Erythroblast (primary cell): ENCODE results near the gene CHRNA4.
A peak's percentile ranks its signal among the peaks of the same experiment; 100 is the strongest.

Source experiments
- DNase-seq, 2 experiments: peaks; one replicate each; lab custom pipeline; 2025; lab: John Stamatoyannopoulos, UW
- GATA1 ChIP-seq: IDR thresholded peaks from 2 replicates; pipeline ENCODE4 v1.6.1; 2011; ENCODE audit warnings: low read depth, mild to moderate bottlenecking, control low read depth, low read length, moderate library complexity
- POLR2A ChIP-seq: IDR thresholded peaks from 2 replicates; pipeline ENCODE4 v1.6.1; 2011; ENCODE audit warnings: mild to moderate bottlenecking, low read length

Gene CHRNA4

DNA sequence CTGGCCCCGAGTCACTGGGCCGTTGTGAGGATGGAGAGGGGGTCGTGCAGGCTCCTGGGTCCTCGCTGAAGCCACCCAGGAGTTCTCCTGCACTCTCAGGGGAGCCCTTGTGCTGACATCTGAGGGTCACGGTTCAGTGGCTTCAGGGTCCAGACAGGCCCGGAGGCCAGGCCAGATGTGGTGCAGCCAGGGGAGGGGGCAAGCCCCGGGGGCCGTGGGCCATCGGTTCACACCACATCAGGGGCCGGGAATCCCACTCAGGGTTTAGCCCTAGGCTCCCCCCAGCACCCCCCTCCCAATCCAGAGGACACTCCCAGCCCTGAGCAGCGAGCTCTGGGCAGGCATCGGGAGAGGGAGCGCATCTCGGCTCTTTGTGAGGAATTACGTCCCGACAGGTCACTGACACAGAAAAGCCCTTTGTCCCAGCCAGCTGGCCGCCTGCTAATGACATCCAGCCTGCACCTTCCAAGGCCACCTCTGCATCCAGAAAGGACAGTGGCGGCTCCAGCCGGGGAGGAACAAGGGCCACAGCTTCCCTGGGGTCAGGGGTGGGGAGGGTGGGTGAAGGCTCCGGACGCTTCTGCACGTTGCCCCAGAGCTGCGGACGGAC, 6.4 kb upstream of the CHRNA4 start:
- TF ChIP-seq POLR2A (no peak), GATA1 (no peak)
- DNase-seq = no peak

DNA sequence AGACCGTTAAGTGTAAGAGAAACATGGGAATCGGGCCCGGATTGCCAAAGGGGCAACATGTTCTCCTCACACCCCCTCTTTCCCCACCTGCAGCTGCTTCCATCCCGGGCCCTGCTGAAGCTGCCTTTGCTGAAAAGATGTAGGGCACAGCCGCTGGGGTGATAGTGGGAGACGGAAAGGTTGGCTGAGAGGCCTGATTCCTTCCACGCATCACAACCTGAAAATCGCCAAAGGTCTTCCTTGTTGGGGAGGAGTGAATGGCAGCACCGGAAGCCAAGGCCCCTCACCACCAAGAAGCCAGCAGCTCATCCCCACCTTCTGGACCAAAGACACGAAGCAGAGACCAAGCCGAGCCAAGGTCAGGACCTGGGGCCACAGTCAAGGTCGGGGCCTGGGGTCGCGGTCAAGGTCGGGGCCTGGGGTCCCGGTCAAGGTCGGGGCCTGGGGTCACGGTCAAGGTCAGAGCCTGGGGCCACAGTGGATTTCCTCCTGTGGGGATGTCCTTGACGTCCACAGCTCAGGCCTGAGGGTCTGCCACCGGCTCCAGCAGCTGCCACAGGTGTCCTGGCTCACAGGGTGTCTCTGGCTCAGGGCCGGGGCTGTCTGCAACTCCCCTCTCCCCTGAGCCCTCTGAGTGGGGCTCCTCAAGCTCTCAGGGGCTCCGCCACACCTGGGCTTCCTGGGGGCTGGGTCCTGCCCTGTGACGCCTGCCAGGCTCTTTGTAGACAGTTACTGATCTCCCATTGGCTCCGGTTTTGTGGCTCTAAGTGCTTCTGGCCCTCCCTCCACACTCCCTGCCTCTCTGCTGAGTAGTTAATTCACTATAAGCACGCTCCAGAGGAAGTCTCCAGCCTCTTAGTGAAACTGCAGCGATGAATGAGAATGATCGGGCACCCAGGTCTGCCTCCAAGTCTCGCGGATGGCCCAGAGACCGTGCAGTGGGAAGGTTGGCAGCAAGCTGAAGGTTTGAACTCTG, 5.5 kb upstream of the CHRNA4 start:
- no peak for DNase-seq
- TF ChIP-seq POLR2A = no peak
- no peak for TF ChIP-seq GATA1

DNA sequence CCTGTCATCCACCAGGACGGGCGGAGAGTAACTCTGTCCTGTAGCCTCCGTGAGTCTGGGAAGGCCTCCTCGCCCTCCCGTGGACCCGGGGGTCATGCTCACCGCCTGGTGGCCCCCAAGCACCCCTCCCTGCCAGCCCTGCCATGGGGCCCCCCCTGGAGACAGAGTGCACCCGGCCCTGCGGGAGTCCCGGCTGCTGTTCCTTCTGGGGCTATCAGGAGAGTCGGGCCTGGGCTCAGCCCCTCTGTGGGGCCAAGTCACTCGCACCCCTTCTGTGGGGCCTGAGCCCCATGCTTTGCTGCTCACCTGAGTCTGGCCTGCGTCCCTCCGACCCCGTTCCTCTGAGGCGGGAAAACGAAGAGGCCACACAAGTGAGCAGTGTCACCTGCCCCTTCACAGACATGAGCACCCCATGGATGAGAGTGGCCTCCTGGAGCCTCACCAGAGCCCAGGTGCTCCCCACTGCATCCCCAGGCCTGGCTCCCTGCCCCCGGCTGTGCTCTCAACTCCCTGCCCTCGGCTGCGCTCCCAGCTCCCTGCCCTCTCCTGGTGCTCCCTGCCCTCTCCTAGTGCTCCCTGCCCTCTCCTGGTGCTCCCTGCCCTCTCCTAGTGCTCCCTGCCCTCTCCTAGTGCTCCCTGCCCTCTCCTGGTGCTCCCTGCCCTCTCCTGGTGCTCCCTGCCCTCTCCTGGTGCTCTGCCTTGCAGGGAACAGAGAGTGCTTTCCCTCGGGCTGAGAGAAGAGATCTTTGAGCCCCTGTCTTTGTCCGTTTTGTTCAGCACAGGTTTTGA, 4.6 kb upstream of the CHRNA4 start:
- TF ChIP-seq GATA1 (no peak), POLR2A (no peak)
- no peak for DNase-seq

- TF ChIP-seq POLR2A = no peak
- no peak for TF ChIP-seq GATA1
These were observed 3.8 kb upstream of the CHRNA4 start for GRCh38 chr20:63364801-63365585.

DNA sequence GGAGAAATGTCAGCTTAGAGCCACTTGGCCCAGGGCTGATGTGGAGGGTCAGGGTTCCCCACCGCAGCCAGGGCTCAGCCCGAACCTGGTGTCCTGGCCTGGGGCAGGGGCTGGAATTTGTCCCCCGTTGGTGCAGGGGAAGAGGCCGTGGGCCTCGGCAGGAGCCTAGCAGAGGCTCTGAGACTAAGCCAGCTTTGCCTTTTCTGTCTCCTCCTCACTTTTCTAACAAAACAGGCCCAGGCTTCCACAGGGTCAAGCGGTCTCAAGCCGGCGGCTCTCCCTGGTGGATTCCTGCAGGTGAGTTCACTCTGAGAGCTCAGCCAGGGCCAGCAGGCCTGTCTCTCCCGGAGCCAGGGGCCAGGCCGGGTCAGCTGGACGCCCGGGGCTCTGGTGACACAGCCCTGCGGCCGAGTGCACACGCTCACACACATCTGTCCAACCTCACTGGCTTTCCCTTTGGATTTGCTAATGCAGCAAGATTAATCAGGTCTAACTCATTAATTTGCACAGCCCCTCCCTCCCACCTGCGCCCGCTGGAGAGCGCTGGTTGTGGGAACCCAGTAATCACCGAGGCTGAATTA, 2.9 kb upstream of the CHRNA4 start:
- TF ChIP-seq POLR2A (no peak), GATA1 (no peak)
- DNase-seq = no peak

More at GRCh38 chr20:63364801-63365585, 3.8 kb upstream of the CHRNA4 start:
- DNase-seq = no peak

DNA sequence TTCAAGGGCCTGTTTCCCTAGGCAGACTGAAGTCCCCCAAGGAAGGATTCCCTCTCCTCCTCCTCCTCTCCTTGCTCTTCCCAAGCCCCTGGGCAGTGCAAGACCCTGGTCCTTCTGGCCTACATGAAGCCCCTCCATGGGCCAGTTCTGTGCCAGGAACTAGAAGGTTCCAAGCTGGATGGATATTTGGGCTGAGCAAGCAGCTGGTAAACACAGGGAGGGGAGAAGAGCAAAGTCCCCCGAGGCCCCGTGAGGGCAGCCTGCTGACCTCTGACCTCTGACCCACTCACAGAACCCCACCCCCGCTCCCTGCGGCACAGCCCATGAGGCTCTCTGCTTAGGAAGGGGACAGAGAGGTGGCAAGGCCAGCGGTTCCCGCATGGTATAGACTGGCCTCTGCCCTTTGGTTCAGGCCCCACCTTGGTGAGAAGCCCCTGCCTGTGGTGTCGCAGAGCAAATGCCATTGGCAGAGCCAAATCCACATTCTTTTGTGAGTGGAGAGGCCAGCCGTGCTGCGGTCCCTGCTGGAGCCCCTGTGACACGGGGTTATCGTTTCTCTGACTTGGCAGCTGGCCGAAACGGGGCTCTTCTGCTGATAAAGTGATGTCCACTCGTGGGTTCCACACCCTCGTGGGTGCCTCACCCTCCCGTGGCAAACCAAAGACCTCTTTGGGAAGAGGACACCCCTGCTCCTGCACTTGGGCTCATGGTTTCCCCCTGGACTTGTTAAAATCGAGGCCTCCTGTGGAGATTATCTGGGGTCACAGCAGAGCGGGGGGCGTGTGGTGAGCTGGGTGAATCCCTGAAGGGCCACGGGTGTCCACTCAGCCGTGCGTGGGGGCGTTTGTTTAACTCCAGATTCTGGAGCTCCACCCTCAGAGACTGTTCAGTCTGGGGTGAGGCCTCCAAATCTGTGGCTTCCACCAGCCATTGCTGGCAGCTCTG, 2.1 kb upstream of the CHRNA4 start:
- DNase-seq = no peak
- no peak for TF ChIP-seq POLR2A
- TF ChIP-seq GATA1 = no peak

GRCh38 chr20:63362436-63363009, 1.4 kb upstream of the CHRNA4 start:
- DNase-seq = no peak
- no peak for TF ChIP-seq POLR2A

- no peak for TF ChIP-seq GATA1
- DNase-seq = peak in 1 of 2 experiments; percentile 40
These were observed 628 bp upstream of the CHRNA4 start for GRCh38 chr20:63361519-63362435.

- DNase-seq = no peak
- TF ChIP-seq POLR2A (no peak), GATA1 (no peak)
These were observed 956 bp downstream of the CHRNA4 start for GRCh38 chr20:63359937-63360849.
